Right ventricle myocardium inferior (tissue), 1 donor: ENCODE data around the gene TACR2. TPM values are rescaled to one million over a fixed set of nuclear protein-coding genes. Genes with fewer than 3 reads are reported as not detected.
A peak's percentile ranks its signal among the peaks of the same experiment; 100 is the strongest.

Experiments
- ATAC-seq: fragments of 200-7000 bp; cut with Tn5 transposase; one replicate; pipeline ENCODE4 v1.9.1; 2020; ENCODE audit warnings: mild to moderate bottlenecking, moderate library complexity
- DNase-seq: peaks from one replicate; pipeline ENCODE4 v3.0.0; 2021; ENCODE audit errors: missing footprints
- intact Hi-C: fragments of 100-400 bp; cut with DNase I; formaldehyde crosslinking; loops from one replicate; pipeline ENCODE4 v1.11.0; 2022
- long read RNA-seq: library from polyadenylated mRNA; unstranded; transcript quantifications from one replicate; pipeline ENCODE4 v2.0.0, GENCODE V29; 2021
- total RNA-seq: library from RNA; stranded (reverse); fragmentation: NEBNext Ultra II Directional; extraction: Animal tissue kit (Norgen Biotek cat#: 25700); gene quantifications from one replicate; pipeline ENCODE4 v1.2.1, GENCODE V29; 2021
- donor health status: DM: no; HTN: yes; CAD: no; lungs with severe emphysema.

Gene TACR2
- 0.19 TPM for total RNA-seq
- long read RNA-seq: 0 reads

- no peak for ATAC-seq
- DNase-seq: no peak
Observed at GRCh38 chr10:69416695-69417094, at the start of gene TACR2. TSS of gene TACR2 (minus strand) at chr10:69416918. CDS start at chr10:69416323, 595 bp downstream.

GRCh38 chr10:69466158-69466490, 49.4 kb upstream of the TACR2 start:
- no peak for ATAC-seq
- DNase-seq: no peak

More at GRCh38 chr10:69416695-69417094, at the start of gene TACR2:
- intact Hi-C loops: no loop called here

GRCh38 chr10:69465457-69466157, 48.9 kb upstream of the TACR2 start:
- DNase-seq (no peak), ATAC-seq (no peak)
- intact Hi-C loops: no loop called here

More at GRCh38 chr10:69466158-69466490, 49.4 kb upstream of the TACR2 start:
- intact Hi-C loops: no loop called here

GRCh38 chr10:69464801-69465401, 48.2 kb upstream of the TACR2 start:
- intact Hi-C loops: loop anchor here (5.0 kb wide), 1 partner anchor 42 kb away; no protein-coding TSS in a partner anchor
- ATAC-seq (peak; percentile 51), DNase-seq (no peak)

GRCh38 chr10:69464401-69464800, 47.7 kb upstream of the TACR2 start:
- ATAC-seq: no peak
- intact Hi-C loops: loop anchor here (5.0 kb wide), 1 partner anchor 43 kb away; no protein-coding TSS in a partner anchor
- DNase-seq: no peak

- DNase-seq: no peak
Observed at GRCh38 chr10:69463886-69464285, 47.2 kb upstream of the TACR2 start.

GRCh38 chr10:69461243-69462025, 44.7 kb upstream of the TACR2 start:
- intact Hi-C loops: loop anchor here (5.0 kb wide), 1 partner anchor 46 kb away; no protein-coding TSS in a partner anchor
- peak; percentile 49 for ATAC-seq
- no peak for DNase-seq

More at GRCh38 chr10:69463886-69464285, 47.2 kb upstream of the TACR2 start:
- no peak for ATAC-seq
- intact Hi-C loops: loop anchor here (5.0 kb wide), 1 partner anchor 43 kb away; no protein-coding TSS in a partner anchor

- no peak for ATAC-seq
- DNase-seq: no peak
- intact Hi-C loops: loop anchor here (5.0 kb wide), 1 partner anchor 47 kb away; no protein-coding TSS in a partner anchor
Observed at GRCh38 chr10:69460576-69461242, 44.0 kb upstream of the TACR2 start.

GRCh38 chr10:69459893-69460575, 43.3 kb upstream of the TACR2 start:
- DNase-seq (no peak), ATAC-seq (no peak)
- intact Hi-C loops: loop anchor here (5.0 kb wide), 1 partner anchor 47 kb away; no protein-coding TSS in a partner anchor

- no peak for DNase-seq
Observed at GRCh38 chr10:69459101-69459790, 42.5 kb upstream of the TACR2 start.

GRCh38 chr10:69458430-69459100, 41.8 kb upstream of the TACR2 start:
- no peak for ATAC-seq
- intact Hi-C loops: no loop called here
- no peak for DNase-seq

More at GRCh38 chr10:69459101-69459790, 42.5 kb upstream of the TACR2 start:
- intact Hi-C loops: no loop called here
- ATAC-seq: no peak

GRCh38 chr10:69457771-69458237, 41.1 kb upstream of the TACR2 start:
- DNase-seq: no peak
- ATAC-seq: no peak
- intact Hi-C loops: no loop called here

GRCh38 chr10:69456880-69457693, 40.4 kb upstream of the TACR2 start:
- intact Hi-C loops: no loop called here
- no peak for DNase-seq
- no peak for ATAC-seq

- DNase-seq (no peak), ATAC-seq (no peak)
- intact Hi-C loops: no loop called here
Observed at GRCh38 chr10:69455006-69455763, 38.5 kb upstream of the TACR2 start.

- ATAC-seq: no peak
- intact Hi-C loops: no loop called here
- DNase-seq: no peak
Observed at GRCh38 chr10:69453795-69454194, 37.1 kb upstream of the TACR2 start.
